HG03342 (cell line): Measurements from ENCODE around the gene TMEM184C.

Experiments used
- ATAC-seq: cut with Tn5 transposase; IDR thresholded peaks from one replicate; pipeline ENCODE4 v1.9.1; 2021; ENCODE audit warnings: mild to moderate bottlenecking, moderate library complexity; ENCODE audit not compliant: unreplicated experiment

The TMEM184C gene

GRCh38 chr4:147599206-147599605, 18.0 kb upstream of the TMEM184C start:
- no peak for ATAC-seq

- no peak for ATAC-seq
These were observed 17.4 kb upstream of the TMEM184C start for GRCh38 chr4:147599769-147600168.

- ATAC-seq, result no peak
These were observed 11.7 kb upstream of the TMEM184C start for GRCh38 chr4:147605499-147605898.

GRCh38 chr4:147607471-147607870, 9.7 kb upstream of the TMEM184C start:
- no peak for ATAC-seq

GRCh38 chr4:147610686-147611085, 6.5 kb upstream of the TMEM184C start:
- no peak for ATAC-seq

- peak; percentile 14 for ATAC-seq
These were observed 386 bp upstream of the TMEM184C start for GRCh38 chr4:147616849-147617172.

- ATAC-seq, result peak; percentile 11
These were observed 869 bp downstream of the TMEM184C start for GRCh38 chr4:147617841-147618691.

GRCh38 chr4:147620315-147620714, 3.1 kb downstream of the TMEM184C start:
- no peak for ATAC-seq

- ATAC-seq, result no peak
These were observed 8.5 kb downstream of the TMEM184C start for GRCh38 chr4:147625733-147626132.

GRCh38 chr4:147626903-147627302, 9.7 kb downstream of the TMEM184C start:
- ATAC-seq, result no peak

- no peak for ATAC-seq
These were observed 11.2 kb downstream of the TMEM184C start for GRCh38 chr4:147628415-147628814.

- ATAC-seq, result no peak
These were observed 12.9 kb downstream of the TMEM184C start for GRCh38 chr4:147629783-147630730.

GRCh38 chr4:147633113-147633512, 15.9 kb downstream of the TMEM184C start:
- ATAC-seq, result no peak

GRCh38 chr4:147633643-147634042, 16.4 kb downstream of the TMEM184C start:
- no peak for ATAC-seq

- no peak for ATAC-seq
These were observed 18.2 kb downstream of the TMEM184C start for GRCh38 chr4:147635348-147635747.

GRCh38 chr4:147638365-147638764, 21.2 kb downstream of the TMEM184C start:
- no peak for ATAC-seq

GRCh38 chr4:147638942-147639341, 21.7 kb downstream of the TMEM184C start:
- peak; percentile 62 for ATAC-seq

GRCh38 chr4:147639388-147639787, 22.2 kb downstream of the TMEM184C start:
- no peak for ATAC-seq

- ATAC-seq, result no peak
These were observed 23.1 kb downstream of the TMEM184C start for GRCh38 chr4:147640331-147640730.

- no peak for ATAC-seq
These were observed 26.4 kb downstream of the TMEM184C start for GRCh38 chr4:147643616-147644015.

- no peak for ATAC-seq
These were observed 27.3 kb downstream of the TMEM184C start for GRCh38 chr4:147644471-147644870.

- no peak for ATAC-seq
These were observed 27.9 kb downstream of the TMEM184C start for GRCh38 chr4:147645099-147645498.
